ENCODE results near the gene DGCR6.
"Not testable (repeated sequence)": the region's sequence is repeated elsewhere in the genome, so short reads cannot be mapped to it uniquely, and the experiment has no call there.

Gene DGCR6

GRCh38 chr22:18931905-18932652, 26.0 kb downstream of the DGCR6 start:
- DNase-seq = no peak

- DNase-seq = no peak
Measured at GRCh38 chr22:18933914-18934313, 27.8 kb downstream of the DGCR6 start.

GRCh38 chr22:18934688-18935087, 28.6 kb downstream of the DGCR6 start:
- DNase-seq = not testable (repeated sequence)

- no peak for DNase-seq
Measured at GRCh38 chr22:18935889-18936529, 29.9 kb downstream of the DGCR6 start, which contains the start of gene PRODH. PRODH (minus strand) TSS chr22:18936293; CDS start chr22:18936287, 6 bp downstream.

GRCh38 chr22:18938691-18939090, 32.6 kb downstream of the DGCR6 start:
- not testable (repeated sequence) for DNase-seq

- not testable (repeated sequence) for DNase-seq
Measured at GRCh38 chr22:18947105-18947504, 41.0 kb downstream of the DGCR6 start.

GRCh38 chr22:18947905-18948304, 41.8 kb downstream of the DGCR6 start:
- no peak for DNase-seq

GRCh38 chr22:18950141-18950540, 44.0 kb downstream of the DGCR6 start:
- DNase-seq = no peak

GRCh38 chr22:18952022-18952421, 45.9 kb downstream of the DGCR6 start:
- DNase-seq = no peak

GRCh38 chr22:18953128-18953527, 47.0 kb downstream of the DGCR6 start:
- DNase-seq = not testable (repeated sequence)

GRCh38 chr22:18954303-18954989, 48.3 kb downstream of the DGCR6 start:
- DNase-seq = not testable (repeated sequence)

- DNase-seq = no peak
Measured at GRCh38 chr22:18954990-18955571, 49.0 kb downstream of the DGCR6 start.

GRCh38 chr22:18955696-18956095, 49.6 kb downstream of the DGCR6 start:
- no peak for DNase-seq

GRCh38 chr22:18956121-18956895, 50.2 kb downstream of the DGCR6 start:
- not testable (repeated sequence) for DNase-seq

- not testable (repeated sequence) for DNase-seq
Measured at GRCh38 chr22:18956956-18957355, 50.8 kb downstream of the DGCR6 start.

GRCh38 chr22:18957621-18958320, 51.7 kb downstream of the DGCR6 start:
- not testable (repeated sequence) for DNase-seq

- DNase-seq = not testable (repeated sequence)
Measured at GRCh38 chr22:18958321-18958705, 52.2 kb downstream of the DGCR6 start.

GRCh38 chr22:18958738-18959137, 52.6 kb downstream of the DGCR6 start:
- DNase-seq = not testable (repeated sequence)

- DNase-seq = not testable (repeated sequence)
Measured at GRCh38 chr22:18959266-18959665, 53.1 kb downstream of the DGCR6 start.

- not testable (repeated sequence) for DNase-seq
Measured at GRCh38 chr22:18959741-18960140, 53.6 kb downstream of the DGCR6 start.

GRCh38 chr22:18960166-18960820, 54.2 kb downstream of the DGCR6 start:
- DNase-seq = not testable (repeated sequence)
